Ascending aorta (tissue), 2 donors: ENCODE measurements around the gene NFXL1. TPM values are rescaled to one million over a fixed set of nuclear protein-coding genes. Genes with fewer than 3 reads are reported as not detected.

Source experiments
- DNase-seq, 2 donors: peaks; one replicate each; pipeline ENCODE4 v3.0.0-alpha.2; 2019; ENCODE audit warnings: low spot score in 2 of 2
- H3K27ac ChIP-seq, 2 donors: fragments of 200-600 bp; sonication (generic); one replicate each; pipeline ENCODE4 v1.5.1; 2016 to 2017; ENCODE audit warnings: mild to moderate bottlenecking in 1 of 2
- H3K27me3 ChIP-seq: fragments of 200-600 bp; sonication (generic); one replicate; pipeline ENCODE4 v1.5.1; 2017
- H3K36me3 ChIP-seq, 2 donors: fragments of 200-600 bp; sonication (generic); one replicate each; pipeline ENCODE4 v1.5.1; 2016
- H3K4me1 ChIP-seq, 2 donors: fragments of 200-600 bp; sonication (generic); one replicate each; pipeline ENCODE4 v1.5.1; 2016 to 2017; ENCODE audit warnings: mild to moderate bottlenecking in 1 of 2
- H3K4me3 ChIP-seq, 2 donors: fragments of 200-600 bp; sonication (generic); one replicate each; pipeline ENCODE4 v1.5.1; 2016 to 2017; ENCODE audit warnings: mild to moderate bottlenecking in 1 of 2
- H3K9me3 ChIP-seq, 2 donors: fragments of 200-600 bp; sonication (generic); one replicate each; pipeline ENCODE4 v1.5.1; 2016
- CTCF ChIP-seq, 3 experiments: fragments of 200-600 bp in 2 of 3; fragments of 450-650 bp in 1 of 3; sonication (generic) in 2 of 3; IDR thresholded peaks; one replicate each; pipeline ENCODE4 v1.5.1; 2016 to 2019; ENCODE audit warnings: antibody characterized with exemption in 3 of 3, mild to moderate bottlenecking in 1 of 3, moderate library complexity in 1 of 3
- intact Hi-C: fragments of 100-400 bp; cut with DNase I; formaldehyde crosslinking; loops from one replicate; pipeline ENCODE4 v1.15.1; 2023
- total RNA-seq: library from RNA; depleted of rRNA; stranded (reverse); fragments of >200 nt; gene quantifications from one replicate; pipeline ENCODE4 v1.1.0, GENCODE V29; 2016

The NFXL1 gene
- total RNA-seq: 5.2 TPM

GRCh38 chr4:47914220-47914925 lies at the start of gene NFXL1:
NFXL1 (minus strand) TSS chr4:47914583; CDS start chr4:47914203, 380 bp downstream.
- Histone ChIP-seq H3K36me3 (peaks cover 4 to 10% of the 10 kb centered on the region in 2 donors), H3K4me3 (peak within 1 kb of the TSS; percentile 82 to 87), H3K27ac (peak within 1 kb of the TSS; percentile 61 to 70), H3K4me1 (no peaks in the 10 kb centered on the region), H3K27me3 (no peaks in the 10 kb centered on the region), H3K9me3 (peaks cover 0 to 6% of the 10 kb centered on the region in 2 donors)
- intact Hi-C loops: loop anchor here (1.0 to 5.0 kb wide), 5 partner anchors 16 to 451 kb away; partner anchors contain the start of genes CNGA1, COMMD8, NIPAL1 and SLAIN2
- DNase-seq: peak; percentile 95 to 99
- no peak for TF ChIP-seq CTCF (IDR thresholded peaks at IDR 0.05)

- TF ChIP-seq CTCF (IDR thresholded peaks at IDR 0.05): no peak
- no peak for DNase-seq
- no peaks in the 10 kb centered on the region for H3K36me3 ChIP-seq
- H3K9me3 ChIP-seq: no peaks in the 10 kb centered on the region
- no peak overlapping the region for H3K4me3 ChIP-seq
- H3K27ac ChIP-seq: no peak overlapping the region
- no peaks in the 10 kb centered on the region for H3K4me1 ChIP-seq
- intact Hi-C loops: no loop called here
- H3K27me3 ChIP-seq: no peaks in the 10 kb centered on the region
Observed at GRCh38 chr4:47954677-47955076, 40.3 kb upstream of the NFXL1 start.

GRCh38 chr4:47954245-47954644 lies 39.9 kb upstream of the NFXL1 start:
- Histone ChIP-seq H3K4me1 (no peaks in the 10 kb centered on the region), H3K4me3 (no peak overlapping the region), H3K36me3 (no peaks in the 10 kb centered on the region), H3K27ac (no peak overlapping the region), H3K27me3 (no peaks in the 10 kb centered on the region), H3K9me3 (no peaks in the 10 kb centered on the region)
- DNase-seq: no peak
- intact Hi-C loops: no loop called here
- no peak for TF ChIP-seq CTCF (IDR thresholded peaks at IDR 0.05)

DNA sequence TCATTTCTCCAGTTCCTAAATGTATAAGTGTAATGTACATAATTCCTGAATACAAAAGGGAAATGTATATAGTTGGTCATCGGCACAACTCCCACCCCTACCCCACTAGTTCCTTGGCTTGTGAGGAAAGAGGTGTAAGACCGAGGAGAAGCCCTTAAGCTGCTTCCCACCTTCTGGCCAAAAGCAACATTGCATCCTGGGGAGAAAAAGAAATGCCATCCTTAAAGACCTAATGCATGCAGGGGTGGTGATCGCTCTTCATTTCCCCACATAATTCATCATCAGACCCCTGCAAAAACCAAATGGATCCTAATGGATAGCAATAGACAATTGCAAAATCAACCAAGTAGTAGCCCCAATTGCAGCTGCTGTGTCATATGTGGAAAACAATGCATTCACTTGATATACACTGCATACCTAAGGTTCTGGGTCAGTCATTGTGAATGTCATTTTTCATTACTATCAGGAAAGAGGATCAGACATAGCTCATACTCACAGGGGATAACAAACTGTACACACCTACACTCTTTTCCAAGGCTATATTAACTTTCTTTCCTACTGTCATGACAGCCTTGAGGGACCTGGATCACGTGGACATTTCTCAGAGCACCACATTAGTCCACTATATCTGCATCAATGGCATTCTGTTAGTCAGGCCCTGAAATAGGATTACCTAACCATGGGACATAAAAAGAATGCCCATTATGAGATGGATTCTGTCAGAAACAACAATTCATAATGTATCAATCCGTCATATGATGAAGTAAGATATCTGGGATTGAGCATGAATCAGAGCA lies 31.7 kb upstream of the NFXL1 start:
- no peak for TF ChIP-seq CTCF (IDR thresholded peaks at IDR 0.05)

DNA sequence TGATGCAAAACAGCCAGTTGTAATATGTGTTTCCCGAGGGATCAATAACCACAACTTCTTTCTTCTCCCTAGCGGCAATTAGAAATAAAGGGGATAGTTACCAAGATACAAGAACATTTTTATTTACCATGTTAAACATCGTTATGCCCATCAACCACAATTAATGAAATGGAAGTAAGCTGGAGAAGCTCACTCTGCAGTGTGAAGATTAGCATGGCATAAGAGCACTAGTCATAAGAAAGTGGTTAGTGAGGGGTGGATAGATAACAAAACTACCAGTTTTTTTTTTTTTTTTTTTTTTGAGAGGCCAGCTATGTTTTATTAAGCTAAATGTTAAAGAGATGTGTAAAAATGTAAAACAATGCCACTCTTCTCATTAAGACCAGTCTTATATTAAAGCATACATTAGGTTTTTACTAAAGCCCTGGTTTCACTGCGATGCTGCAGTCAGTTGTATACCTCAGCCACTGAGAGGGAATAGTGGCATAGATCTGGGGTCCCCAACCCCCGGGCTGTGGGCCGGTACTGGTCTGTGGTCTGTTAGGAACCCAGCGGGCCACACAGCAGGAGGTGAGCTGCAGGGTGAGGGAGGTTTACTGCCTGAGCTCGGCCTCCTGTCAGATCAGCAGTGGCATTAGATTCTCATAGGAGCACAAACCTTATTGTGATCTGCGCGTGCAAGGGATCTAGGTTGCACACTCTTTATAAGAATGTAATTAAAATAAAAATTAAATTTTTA lies 27.9 kb upstream of the NFXL1 start:
- no peaks in the 10 kb centered on the region for H3K4me1 ChIP-seq
- no peak overlapping the region for H3K4me3 ChIP-seq
- H3K36me3 ChIP-seq: no peaks in the 10 kb centered on the region
- no peaks in the 10 kb centered on the region for H3K27me3 ChIP-seq
- DNase-seq: no peak
- H3K9me3 ChIP-seq: no peaks in the 10 kb centered on the region
- H3K27ac ChIP-seq: no peak overlapping the region
- intact Hi-C loops: no loop called here
- TF ChIP-seq CTCF (IDR thresholded peaks at IDR 0.05): no peak

More for the DNA sequence above, 31.7 kb upstream of the NFXL1 start:
- Histone ChIP-seq H3K4me1 (no peaks in the 10 kb centered on the region), H3K27me3 (no peaks in the 10 kb centered on the region), H3K36me3 (no peaks in the 10 kb centered on the region), H3K4me3 (no peak overlapping the region), H3K9me3 (no peaks in the 10 kb centered on the region), H3K27ac (no peak overlapping the region)
- intact Hi-C loops: no loop called here
- no peak for DNase-seq
